SK-N-SH (cell line): Measurements from ENCODE around the gene NDUFAF8. TPM values are rescaled to one million over a fixed set of nuclear protein-coding genes. Genes with fewer than 3 reads are reported as not detected.

Experiments
- CTCF ChIA-PET: fragments of 300-600, 350-600 bp; formaldehyde crosslinking; extraction: SDS; loops from one replicate; lab custom pipeline; 2021; lab: Yijun Ruan, JAX
- POLR2A ChIA-PET: fragments of 350-600 bp; sonication (Branson Sonifier 250); formaldehyde crosslinking; extraction: SDS; loops from one replicate; lab custom pipeline; 2020; ENCODE audit warnings: antibody characterized with exemption, inconsistent platforms; lab: Yijun Ruan, JAX
- DNase-seq: peaks from one replicate; pipeline ENCODE4 v3.0.0; 2012
- H2AFZ ChIP-seq: fragments of 200-600 bp; sonication (generic); 2 replicates; pipeline ENCODE4 v1.8.1; 2016; ENCODE audit warnings: antibody characterized with exemption, mild to moderate bottlenecking, low read depth
- H3F3A ChIP-seq: fragments of 200-600 bp; sonication (generic); replicated peaks from 2 replicates; pipeline ENCODE3; 2016; ENCODE audit warnings: antibody characterized with exemption, mild to moderate bottlenecking; ENCODE audit not compliant: insufficient read depth
- H3K27ac ChIP-seq, 2 experiments: fragments of 200-500 bp in 1 of 2; fragments of 200-600 bp in 1 of 2; sonication (Bioruptor generic) in 1 of 2; sonication (generic), shearing (Covaris generic) in 1 of 2; 2 replicates each; pipeline versions ENCODE4 v1.5.1 to v1.6.1; 2014 to 2016; ENCODE audit warnings: low read depth in 2 of 2, inconsistent platforms in 1 of 2, low read length in 1 of 2, mild to moderate bottlenecking in 1 of 2, mixed read lengths in 1 of 2
- H3K27me3 ChIP-seq: fragments of 200-600 bp; sonication (generic), shearing (Covaris generic); 2 replicates; pipeline ENCODE4 v1.6.1; 2016; ENCODE audit warnings: mixed run types; ENCODE audit not compliant: insufficient read depth
- H3K36me3 ChIP-seq, 2 experiments: fragments of 200-500 bp in 1 of 2; fragments of 200-600 bp in 1 of 2; sonication (Bioruptor generic) in 1 of 2; sonication (generic) in 1 of 2; replicated peaks in 1 of 2; 2 replicates each; pipeline versions ENCODE3 to v1.5.1; 2014 to 2016; ENCODE audit warnings: low read length in 1 of 2, mild to moderate bottlenecking in 1 of 2; ENCODE audit not compliant: insufficient read depth in 2 of 2, control insufficient read depth in 1 of 2
- H3K4me1 ChIP-seq, 2 experiments: fragments of 200-500 bp in 1 of 2; fragments of 200-600 bp in 1 of 2; sonication (Bioruptor generic) in 1 of 2; sonication (generic), shearing (Covaris generic) in 1 of 2; 2 replicates each; pipeline versions ENCODE4 v1.5.1 to v1.6.1; 2014 to 2016; ENCODE audit warnings: low read depth in 1 of 2, low read length in 1 of 2, mixed run types in 1 of 2; ENCODE audit not compliant: insufficient read depth in 2 of 2, control insufficient read depth in 1 of 2
- H3K4me2 ChIP-seq: fragments of 200-600 bp; sonication (generic), shearing (Covaris generic); 2 replicates; pipeline ENCODE4 v1.6.1; 2017; ENCODE audit warnings: mixed run types
- H3K4me3 ChIP-seq, 2 experiments: fragments of 200-500 bp in 1 of 2; fragments of 200-600 bp in 1 of 2; sonication (Bioruptor generic) in 1 of 2; sonication (generic), shearing (Covaris generic) in 1 of 2; 2 replicates each; pipeline versions ENCODE4 v1.5.1 to v1.8.1; 2014 to 2016; ENCODE audit warnings: low read depth in 2 of 2, inconsistent platforms in 1 of 2, low read length in 1 of 2, mild to moderate bottlenecking in 1 of 2, mixed read lengths in 1 of 2, moderate library complexity in 1 of 2
- H3K79me2 ChIP-seq: fragments of 200-600 bp; sonication (generic); 2 replicates; pipeline ENCODE4 v1.8.1; 2017; ENCODE audit warnings: mild to moderate bottlenecking; ENCODE audit not compliant: insufficient read depth
- H3K9ac ChIP-seq: fragments of 200-600 bp; sonication (generic); 2 replicates; pipeline ENCODE4 v1.6.1; 2017; ENCODE audit warnings: mixed run types
- H3K9me2 ChIP-seq: fragments of 200-600 bp; sonication (generic); 2 replicates; pipeline ENCODE4 v1.6.1; 2017; ENCODE audit warnings: mixed run types
- H3K9me3 ChIP-seq: fragments of 200-600 bp; sonication (generic); 2 replicates; pipeline ENCODE4 v1.6.1; 2017; ENCODE audit warnings: mixed run types, mild to moderate bottlenecking, moderate library complexity
- H4K20me1 ChIP-seq: fragments of 200-600 bp; sonication (generic); 2 replicates; pipeline ENCODE4 v1.6.1; 2017; ENCODE audit warnings: mild to moderate bottlenecking, mixed run types; ENCODE audit not compliant: insufficient read depth
- EP300 ChIP-seq, 2 experiments: IDR thresholded peaks; 2 replicates each; pipeline versions ENCODE4 v1.4.0 to v1.6.1; 2012; ENCODE audit warnings: borderline replicate concordance in 1 of 2, low read depth in 1 of 2, low read length in 1 of 2
- EZH2phosphoT487 ChIP-seq: fragments of 200-600 bp; sonication (generic); IDR thresholded peaks from 2 replicates; pipeline ENCODE4 v1.6.1; 2017; ENCODE audit warnings: low read depth, mixed run types, mild to moderate bottlenecking, antibody characterized with exemption, moderate library complexity, borderline replicate concordance
- FOXJ3 ChIP-seq: sonication (generic); formaldehyde crosslinking; IDR thresholded peaks from 2 replicates; pipeline ENCODE4 v1.5.1; 2020; ENCODE audit warnings: mild to moderate bottlenecking, missing genetic modification reagents
- FOXM1 ChIP-seq: IDR thresholded peaks from 2 replicates; pipeline ENCODE4 v1.4.0; 2012; ENCODE audit warnings: low read depth, mild to moderate bottlenecking
- GABPA ChIP-seq: IDR thresholded peaks from 2 replicates; pipeline ENCODE4 v1.4.0; 2012; ENCODE audit warnings: low read depth, mild to moderate bottlenecking
- NFIC ChIP-seq: IDR thresholded peaks from 2 replicates; pipeline ENCODE4 v1.4.0; 2012; ENCODE audit warnings: borderline replicate concordance
- RCOR1 ChIP-seq: fragments of 150-350 bp; IDR thresholded peaks from 2 replicates; pipeline ENCODE4 v1.6.1; 2017; ENCODE audit warnings: antibody characterized with exemption, low read length
- SMC3 ChIP-seq: IDR thresholded peaks from 2 replicates; pipeline ENCODE4 v1.6.1; 2012; ENCODE audit warnings: low read depth, low read length, improper control_type of control experiment
- TCF12 ChIP-seq: IDR thresholded peaks from 2 replicates; pipeline ENCODE4 v1.4.0; 2012
- YY1 ChIP-seq: IDR thresholded peaks from 2 replicates; pipeline ENCODE4 v1.4.0; 2012; ENCODE audit warnings: low read depth, mild to moderate bottlenecking
- WGBS: methylation state at CpG from one replicate; pipeline ENCODE4 v1.1.6; 2017; ENCODE audit warnings: low lambda C conversion rate; 5-methylcytosine and 5-hydroxymethylcytosine counted together
- polyA plus RNA-seq, 3 experiments: library from polyadenylated mRNA; depleted of rRNA; stranded (reverse); fragments of >200 nt; gene quantifications; 2 replicates each; pipeline ENCODE4 v1.2.3, GENCODE V29; 2012
- TF ChIP-seq, protein P1 (sequence below): IDR thresholded peaks from 2 replicates; pipeline ENCODE4 v1.4.0; 2012; ENCODE audit warnings: low read depth
- TF ChIP-seq, protein P2 (sequence below): IDR thresholded peaks from 2 replicates; pipeline ENCODE4 v1.4.0; 2012; ENCODE audit warnings: low read depth, borderline replicate concordance
- TF ChIP-seq, protein P3 (sequence below): IDR thresholded peaks from 2 replicates; pipeline ENCODE4 v1.4.0; 2012; ENCODE audit warnings: low read depth, borderline replicate concordance
- TF ChIP-seq, protein P4 (sequence below): IDR thresholded peaks from 2 replicates; pipeline ENCODE4; 2012

NDUFAF8 gene
- polyA plus RNA-seq, 1 of the 3 experiments (the other 2 are of a cell fraction), result 229 TPM

DNA sequence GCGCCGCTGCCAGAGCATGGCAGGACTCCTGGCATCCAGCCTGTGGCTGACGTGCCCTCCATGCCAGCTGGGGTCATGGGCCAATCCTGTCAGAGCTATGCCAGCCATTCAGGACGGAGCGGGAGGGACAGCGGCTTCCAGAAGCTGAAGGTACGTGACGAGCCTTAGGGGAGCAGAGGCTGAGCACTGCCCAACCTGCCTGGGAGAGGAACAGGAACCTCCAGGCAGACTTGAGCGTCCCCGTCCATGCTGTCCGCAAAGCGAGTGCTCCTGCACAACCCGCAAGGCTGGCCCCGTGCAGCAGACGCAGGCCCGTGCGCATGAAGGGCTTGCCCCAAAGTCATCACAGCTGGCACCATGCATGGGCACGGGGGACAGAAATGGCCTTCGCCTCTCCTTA, 21.5 kb downstream of the NDUFAF8 start:
- DNase-seq, result no peak
- no peak overlapping the region for H3K4me2 ChIP-seq
- ChIA-PET CTCF (interaction anchor here (1.3 to 11.3 kb wide), 2 partner anchors 169 to 221 kb away, joined by 4 to 140 read pairs; no protein-coding TSS in a partner anchor), POLR2A (interaction anchor here (0.7 kb wide), 1 partner anchor 31 kb away, joined by 3 read pairs; no protein-coding TSS in a partner anchor)
- H3K27ac ChIP-seq, result no peak overlapping the region
- H3F3A ChIP-seq, result no peaks in the 10 kb centered on the region
- no peak for TF ChIP-seq EP300 (IDR thresholded peaks at IDR 0.05; ENCODE audit: borderline replicate concordance in 1 of 2, low read depth in 1 of 2, low read length in 1 of 2)
- TF ChIP-seq GABPA, result no peak
- no peak for TF ChIP-seq FOXM1
- TF ChIP-seq, protein P1, sequence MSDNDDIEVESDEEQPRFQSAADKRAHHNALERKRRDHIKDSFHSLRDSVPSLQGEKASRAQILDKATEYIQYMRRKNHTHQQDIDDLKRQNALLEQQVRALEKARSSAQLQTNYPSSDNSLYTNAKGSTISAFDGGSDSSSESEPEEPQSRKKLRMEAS, result no peak
- no peak for TF ChIP-seq NFIC
- peaks cover 0 to 15% of the 10 kb centered on the region in 2 experiments; a peak in 1 of 4 replicates for H3K4me1 ChIP-seq
- H3K36me3 ChIP-seq, result peaks cover 30 to 76% of the 10 kb centered on the region in 2 experiments
- WGBS, result 98% methylated on average over 19 of the region's 19 CpGs
- no peaks in the 10 kb centered on the region for H3K79me2 ChIP-seq
- H4K20me1 ChIP-seq, result peaks cover 10% of the 10 kb centered on the region; the same call in 1 of the 2 replicates
- H2AFZ ChIP-seq, result no peak overlapping the region
- no peaks in the 10 kb centered on the region for H3K27me3 ChIP-seq
- H3K9ac ChIP-seq, result no peak overlapping the region
- H3K9me3 ChIP-seq, result no peaks in the 10 kb centered on the region
- no peak overlapping the region for H3K4me3 ChIP-seq
- H3K9me2 ChIP-seq, result no peaks in the 10 kb centered on the region

DNA sequence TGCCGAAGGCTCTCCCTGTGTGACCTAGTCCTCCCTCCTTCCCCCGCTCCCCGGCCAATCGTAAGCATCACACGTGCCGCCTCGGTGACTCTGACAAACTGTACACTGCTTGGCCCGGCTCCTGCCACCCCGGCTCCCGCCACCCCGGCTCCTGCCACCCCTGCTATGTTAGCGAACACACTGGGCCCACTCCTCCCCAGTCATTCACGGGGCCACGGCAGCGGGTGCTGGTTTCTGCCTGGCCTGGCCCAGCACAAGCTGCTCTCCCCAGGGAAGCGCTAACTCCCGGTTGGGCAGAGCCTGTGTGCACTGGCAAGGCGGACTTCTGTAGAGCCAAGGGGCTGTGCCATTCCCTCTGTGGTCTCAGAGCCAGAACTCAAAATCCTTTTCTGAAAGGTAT, 22.0 kb downstream of the NDUFAF8 start:
- POLR2A ChIA-PET, result no interaction called here

More for the DNA sequence above, 22.0 kb downstream of the NDUFAF8 start:
- Histone ChIP-seq H3F3A (no peaks in the 10 kb centered on the region), H3K9me3 (no peaks in the 10 kb centered on the region), H3K27ac (no peak overlapping the region), H3K27me3 (no peaks in the 10 kb centered on the region), H4K20me1 (peaks cover 10% of the 10 kb centered on the region; the same call in 1 of the 2 replicates), H3K4me1 (peaks cover 0 to 15% of the 10 kb centered on the region in 2 experiments; a peak in 1 of 4 replicates), H3K79me2 (no peaks in the 10 kb centered on the region), H3K9ac (no peak overlapping the region), H3K9me2 (no peaks in the 10 kb centered on the region), H3K36me3 (peaks cover 30 to 80% of the 10 kb centered on the region in 2 experiments), H3K4me3 (no peak overlapping the region), H2AFZ (no peak overlapping the region), H3K4me2 (no peak overlapping the region)
- CTCF ChIA-PET, result interaction anchor here (1.0 to 11.3 kb wide), 4 partner anchors 8 to 221 kb away, joined by 3 to 140 read pairs (median 7); no protein-coding TSS in a partner anchor
- DNase-seq, result no peak
- TF ChIP-seq, protein P2, sequence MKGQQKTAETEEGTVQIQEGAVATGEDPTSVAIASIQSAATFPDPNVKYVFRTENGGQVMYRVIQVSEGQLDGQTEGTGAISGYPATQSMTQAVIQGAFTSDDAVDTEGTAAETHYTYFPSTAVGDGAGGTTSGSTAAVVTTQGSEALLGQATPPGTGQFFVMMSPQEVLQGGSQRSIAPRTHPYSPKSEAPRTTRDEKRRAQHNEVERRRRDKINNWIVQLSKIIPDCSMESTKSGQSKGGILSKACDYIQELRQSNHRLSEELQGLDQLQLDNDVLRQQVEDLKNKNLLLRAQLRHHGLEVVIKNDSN, result no peak
- TF ChIP-seq RCOR1, result no peak
- TF ChIP-seq, protein P3, sequence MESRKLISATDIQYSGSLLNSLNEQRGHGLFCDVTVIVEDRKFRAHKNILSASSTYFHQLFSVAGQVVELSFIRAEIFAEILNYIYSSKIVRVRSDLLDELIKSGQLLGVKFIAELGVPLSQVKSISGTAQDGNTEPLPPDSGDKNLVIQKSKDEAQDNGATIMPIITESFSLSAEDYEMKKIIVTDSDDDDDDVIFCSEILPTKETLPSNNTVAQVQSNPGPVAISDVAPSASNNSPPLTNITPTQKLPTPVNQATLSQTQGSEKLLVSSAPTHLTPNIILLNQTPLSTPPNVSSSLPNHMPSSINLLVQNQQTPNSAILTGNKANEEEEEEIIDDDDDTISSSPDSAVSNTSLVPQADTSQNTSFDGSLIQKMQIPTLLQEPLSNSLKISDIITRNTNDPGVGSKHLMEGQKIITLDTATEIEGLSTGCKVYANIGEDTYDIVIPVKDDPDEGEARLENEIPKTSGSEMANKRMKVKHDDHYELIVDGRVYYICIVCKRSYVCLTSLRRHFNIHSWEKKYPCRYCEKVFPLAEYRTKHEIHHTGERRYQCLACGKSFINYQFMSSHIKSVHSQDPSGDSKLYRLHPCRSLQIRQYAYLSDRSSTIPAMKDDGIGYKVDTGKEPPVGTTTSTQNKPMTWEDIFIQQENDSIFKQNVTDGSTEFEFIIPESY, result no peak
- no peak for TF ChIP-seq SMC3
- no peak for TF ChIP-seq YY1
- no peak for TF ChIP-seq NFIC
- no peak for TF ChIP-seq EZH2phosphoT487
- TF ChIP-seq, protein P4, sequence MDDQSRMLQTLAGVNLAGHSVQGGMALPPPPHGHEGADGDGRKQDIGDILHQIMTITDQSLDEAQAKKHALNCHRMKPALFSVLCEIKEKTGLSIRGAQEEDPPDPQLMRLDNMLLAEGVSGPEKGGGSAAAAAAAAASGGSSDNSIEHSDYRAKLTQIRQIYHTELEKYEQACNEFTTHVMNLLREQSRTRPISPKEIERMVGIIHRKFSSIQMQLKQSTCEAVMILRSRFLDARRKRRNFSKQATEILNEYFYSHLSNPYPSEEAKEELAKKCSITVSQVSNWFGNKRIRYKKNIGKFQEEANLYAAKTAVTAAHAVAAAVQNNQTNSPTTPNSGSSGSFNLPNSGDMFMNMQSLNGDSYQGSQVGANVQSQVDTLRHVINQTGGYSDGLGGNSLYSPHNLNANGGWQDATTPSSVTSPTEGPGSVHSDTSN, result no peak
- TF ChIP-seq FOXJ3, result no peak
- no peak for TF ChIP-seq TCF12
- WGBS, result 96% methylated on average over 17 of the region's 18 CpGs
